ENCODE results near the gene ZNF764.
"Not testable (repeated sequence)": the region's sequence is repeated elsewhere in the genome, so short reads cannot be mapped to it uniquely, and the experiment has no call there.

Gene ZNF764

GRCh38 chr16:30526137-30526822 is 31.9 kb downstream of the ZNF764 start, which contains the start of gene ZNF768:
Gene ZNF768 (minus strand): TSS chr16:30526566. CDS start chr16:30526413, 153 bp downstream.
- no peak for DNase-seq

GRCh38 chr16:30525844-30526136 is 32.4 kb downstream of the ZNF764 start:
- DNase-seq, result no peak

DNA sequence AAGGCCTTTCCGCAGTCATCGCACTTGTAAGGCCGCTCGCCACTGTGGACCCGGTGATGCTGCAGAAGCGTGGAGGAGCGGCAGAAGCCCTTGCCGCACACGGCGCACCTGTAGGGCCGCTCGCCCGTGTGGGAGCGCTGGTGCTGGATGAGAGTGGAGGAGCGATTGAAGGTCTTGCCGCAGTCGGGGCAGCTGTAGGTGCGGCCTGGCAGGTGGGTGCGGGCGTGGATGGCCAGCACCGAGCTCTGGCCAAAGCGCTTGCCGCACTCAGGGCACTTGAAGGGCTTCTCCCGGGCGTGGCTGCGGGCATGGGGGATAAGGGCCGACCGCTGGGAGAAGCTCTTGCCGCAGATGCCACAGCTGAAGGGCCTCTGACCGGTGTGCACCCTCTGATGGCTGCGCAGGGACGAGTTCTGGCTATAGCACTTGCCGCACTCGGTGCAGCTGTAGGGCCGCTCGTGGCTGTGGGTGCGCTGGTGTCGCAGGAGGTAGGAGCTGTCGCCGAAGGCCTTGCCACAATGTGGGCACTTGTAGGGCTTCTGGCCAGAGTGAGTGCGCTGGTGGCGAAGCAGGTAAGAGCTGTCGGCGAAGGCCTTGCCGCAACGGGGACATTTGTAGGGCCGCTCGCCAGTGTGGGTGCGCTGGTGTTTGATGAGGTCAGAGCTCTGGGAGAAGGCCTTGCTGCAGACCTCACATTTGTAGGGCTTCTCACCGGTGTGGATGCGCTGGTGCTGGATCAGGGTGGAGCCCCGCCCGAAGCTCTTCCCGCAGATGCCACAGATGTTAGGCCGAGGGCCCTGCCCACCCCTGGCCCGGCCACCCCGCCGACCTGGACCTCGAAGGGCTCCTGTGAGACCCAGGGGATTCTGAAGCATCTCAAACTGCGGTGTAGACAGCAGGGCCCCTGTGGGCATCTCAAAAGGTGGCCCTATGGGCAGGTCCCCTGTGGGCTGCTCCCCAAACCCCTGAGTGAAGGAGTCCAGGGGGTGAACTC is 33.3 kb downstream of the ZNF764 start:
- no peak for DNase-seq

GRCh38 chr16:30523768-30524574 is 34.2 kb downstream of the ZNF764 start:
- DNase-seq, result no peak

DNA sequence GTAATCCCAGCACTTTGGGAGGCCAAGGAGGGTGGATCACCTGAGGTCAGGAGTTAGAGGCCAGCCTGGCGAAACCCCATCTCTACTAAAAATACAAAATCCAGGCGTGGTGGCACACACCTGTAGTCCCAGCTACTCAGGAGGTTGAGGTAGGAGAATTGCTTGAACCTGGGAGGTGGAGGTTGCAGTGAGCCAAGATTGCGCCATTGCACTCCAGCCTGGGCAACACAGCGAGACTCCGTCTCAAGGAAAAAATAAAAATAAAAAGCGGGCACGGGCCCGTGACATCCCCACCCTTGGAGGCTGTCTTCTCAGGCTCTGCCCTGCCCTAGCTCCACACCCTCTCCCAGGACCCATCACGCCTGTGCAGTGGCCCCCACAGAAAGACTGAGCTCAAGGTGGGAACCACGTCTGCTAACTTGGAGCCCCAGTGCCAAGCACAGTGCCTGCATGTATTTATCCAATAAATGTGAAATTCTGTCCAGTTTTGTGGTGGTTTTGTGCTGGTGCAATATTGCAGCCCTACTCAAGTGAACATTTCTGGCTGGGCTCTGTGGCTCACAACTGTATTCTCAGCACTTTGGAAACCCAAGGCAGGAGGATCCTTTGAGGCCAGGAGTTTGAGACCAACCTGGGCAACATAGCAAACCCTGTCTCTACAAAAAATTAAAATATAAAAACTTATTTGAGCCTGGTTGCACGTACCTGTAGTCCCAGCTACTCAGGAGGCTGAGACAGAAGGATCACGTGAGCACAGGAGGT is 35.3 kb downstream of the ZNF764 start:
- not testable (repeated sequence) for DNase-seq

DNA sequence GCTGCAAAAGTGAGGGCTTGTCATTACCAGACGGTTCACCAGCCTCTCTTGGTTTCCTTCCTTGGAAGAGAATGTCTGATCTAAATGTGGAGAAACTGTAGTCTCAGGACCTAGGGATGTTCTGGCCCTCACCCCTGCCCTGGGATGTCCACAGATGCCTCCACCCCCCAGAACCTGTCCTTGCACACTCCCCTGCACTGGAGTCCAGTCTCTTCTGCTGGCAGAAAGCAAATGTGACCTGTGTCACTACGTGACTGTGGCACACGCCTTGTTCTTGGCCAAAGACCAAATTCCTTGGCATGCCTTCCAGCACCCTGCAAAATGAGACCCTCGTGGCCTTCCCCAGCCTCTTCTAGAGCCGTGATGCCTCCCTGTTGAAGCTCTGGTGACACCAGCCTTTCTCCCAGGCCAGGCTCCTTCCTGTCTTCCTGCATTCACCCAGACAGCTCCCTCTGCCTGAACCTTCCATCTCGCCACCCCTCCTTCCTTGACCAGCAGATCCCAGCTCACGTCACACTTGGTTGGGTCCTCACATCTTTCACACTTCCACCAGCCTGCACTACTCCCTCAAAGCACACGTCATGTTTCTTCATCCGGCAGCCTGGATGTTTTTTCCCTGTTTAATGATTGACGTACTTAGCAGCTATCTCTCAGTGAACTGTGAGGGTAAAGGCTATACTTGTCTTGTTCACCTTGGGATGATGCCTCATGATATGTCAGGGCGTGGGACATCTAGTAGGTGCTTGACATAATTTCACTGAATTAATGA is 36.1 kb downstream of the ZNF764 start:
- DNase-seq, result peak; percentile 90

DNA sequence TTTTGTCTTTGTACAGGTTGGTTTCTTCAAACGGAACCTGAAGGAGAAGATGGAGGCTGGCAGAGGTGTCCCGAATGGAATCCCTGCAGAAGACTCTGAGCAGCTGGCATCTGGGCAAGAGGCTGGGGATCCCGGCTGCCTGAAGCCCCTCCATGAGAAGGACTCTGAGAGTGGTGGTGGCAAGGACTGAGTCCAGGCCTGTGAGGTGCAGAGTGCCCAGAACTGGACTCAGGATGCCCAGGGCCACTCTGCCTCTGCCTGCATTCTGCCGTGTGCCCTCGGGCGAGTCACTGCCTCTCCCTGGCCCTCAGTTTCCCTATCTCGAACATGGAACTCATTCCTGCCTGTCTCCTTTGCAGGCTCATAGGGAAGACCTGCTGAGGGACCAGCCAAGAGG is 36.7 kb downstream of the ZNF764 start:
- DNase-seq, result no peak

GRCh38 chr16:30519120-30520049 is 38.8 kb downstream of the ZNF764 start:
- no peak for DNase-seq

DNA sequence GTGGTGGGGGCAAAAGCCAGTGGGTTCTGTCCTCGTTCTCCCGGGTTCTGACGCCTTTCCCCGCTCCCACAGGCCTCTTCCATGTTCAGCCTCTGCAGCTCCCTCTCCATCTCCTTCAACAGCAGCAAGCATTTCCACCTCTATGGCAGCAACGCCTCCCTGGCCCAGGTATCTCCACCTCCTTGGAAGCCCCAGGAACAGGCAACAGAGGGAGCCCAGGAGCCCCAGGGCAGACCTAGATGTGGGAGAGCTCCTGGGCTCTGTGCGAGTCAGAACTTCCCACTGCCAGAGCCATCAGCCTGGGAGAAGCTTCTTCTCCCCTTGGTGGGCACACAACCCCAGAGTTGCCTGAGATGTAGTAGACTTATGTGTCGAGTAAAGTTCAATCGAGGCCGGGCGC is 39.6 kb downstream of the ZNF764 start:
- DNase-seq, result no peak

DNA sequence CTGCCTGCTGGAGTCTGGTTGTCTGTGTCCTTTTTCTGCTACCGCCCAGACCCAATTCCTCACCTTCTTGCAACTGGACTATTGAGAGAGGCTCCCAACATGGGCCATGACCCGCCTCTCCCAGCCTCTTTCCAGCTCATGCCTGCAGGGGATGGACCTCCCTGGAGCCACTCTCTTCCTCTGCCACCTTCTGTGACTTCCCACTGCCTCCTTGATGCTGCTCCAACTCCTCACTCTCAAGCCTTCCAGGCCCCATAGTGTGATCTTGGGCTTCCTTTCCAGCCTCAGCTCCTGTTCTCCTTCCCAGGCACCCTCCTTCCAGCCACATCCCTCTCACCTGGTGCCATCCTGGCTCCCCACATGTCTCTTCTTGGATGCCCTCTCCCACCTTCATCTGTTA is 42.9 kb downstream of the ZNF764 start:
- no peak for DNase-seq

GRCh38 chr16:30511509-30511908 is 46.7 kb downstream of the ZNF764 start:
- DNase-seq, result no peak

GRCh38 chr16:30510376-30510938 is 47.7 kb downstream of the ZNF764 start:
- DNase-seq, result no peak

DNA sequence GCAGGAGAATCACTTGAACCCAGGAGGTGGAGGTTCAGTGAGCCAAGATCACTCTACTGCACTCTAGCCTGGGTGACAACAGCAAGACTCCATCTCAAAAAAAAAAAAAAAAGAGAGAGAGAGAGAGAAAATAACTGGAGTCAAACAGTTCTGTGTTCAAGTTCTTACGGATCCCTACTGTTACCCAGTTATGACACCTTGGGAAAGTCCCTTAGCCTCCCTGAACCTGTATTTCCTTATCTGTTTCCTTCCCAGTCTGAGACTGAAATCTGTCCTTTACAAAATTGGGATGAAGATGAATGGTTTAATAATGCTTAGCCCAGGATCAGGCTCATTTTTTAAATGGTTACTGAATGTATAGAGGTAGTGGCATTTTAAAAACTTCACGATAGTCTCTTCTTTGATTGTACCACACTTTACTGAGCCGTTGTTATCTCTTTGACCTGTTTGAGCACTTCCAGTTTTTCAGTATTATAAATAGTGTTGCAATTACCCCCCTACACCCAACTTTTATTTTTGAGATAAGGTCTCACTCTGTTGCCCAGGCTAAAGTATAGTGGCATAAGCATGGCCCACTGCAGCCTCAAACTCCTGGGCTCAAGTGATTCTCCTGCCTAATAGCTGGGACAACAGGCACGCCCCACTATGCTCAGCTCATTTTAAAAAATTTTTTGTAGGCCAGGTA is 49.0 kb downstream of the ZNF764 start:
- no peak for DNase-seq

Data from kidney glomerular epithelial cell (primary cell).